ENCODE measurements around the gene NOD1.

The NOD1 gene

DNA sequence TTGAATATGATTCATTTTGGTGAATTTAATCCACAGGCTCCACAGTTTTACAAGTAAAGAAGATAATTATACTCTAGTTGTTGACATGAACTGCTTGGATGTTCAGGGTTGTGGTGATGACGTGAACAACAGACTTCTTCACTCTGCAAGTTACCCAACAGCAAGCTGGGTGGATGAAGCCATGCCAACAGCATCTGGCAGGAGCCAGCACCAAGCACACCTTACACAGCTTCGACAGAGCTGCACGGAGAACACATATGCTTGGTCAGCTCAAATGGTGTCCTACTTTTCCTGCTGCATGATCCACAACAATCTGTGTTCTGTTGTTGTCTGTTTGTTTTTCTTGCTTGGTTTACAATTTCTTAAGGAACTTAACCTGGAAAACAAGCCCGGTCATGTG lies 9.8 kb downstream of the NOD1 start:
- DNase-seq = no peak

DNA sequence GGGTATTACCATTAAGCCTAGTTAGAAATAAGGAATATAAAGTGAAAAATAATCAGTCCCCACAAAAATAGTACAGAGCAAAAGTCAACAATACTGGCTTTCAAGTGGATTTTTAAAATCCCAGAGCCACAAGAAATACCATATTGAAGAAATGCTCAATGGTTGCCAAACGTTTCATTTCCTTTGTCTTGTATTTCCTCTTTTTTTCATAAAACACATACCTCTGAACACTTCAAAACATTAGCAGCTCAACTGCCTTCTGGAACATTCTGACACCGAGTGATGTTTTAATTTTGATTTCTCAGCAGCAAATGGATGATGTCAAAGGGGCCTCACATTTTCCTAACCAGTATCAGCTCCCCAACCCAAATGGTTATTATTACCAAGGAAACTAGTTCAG lies 10.5 kb downstream of the NOD1 start:
- DNase-seq = no peak

DNA sequence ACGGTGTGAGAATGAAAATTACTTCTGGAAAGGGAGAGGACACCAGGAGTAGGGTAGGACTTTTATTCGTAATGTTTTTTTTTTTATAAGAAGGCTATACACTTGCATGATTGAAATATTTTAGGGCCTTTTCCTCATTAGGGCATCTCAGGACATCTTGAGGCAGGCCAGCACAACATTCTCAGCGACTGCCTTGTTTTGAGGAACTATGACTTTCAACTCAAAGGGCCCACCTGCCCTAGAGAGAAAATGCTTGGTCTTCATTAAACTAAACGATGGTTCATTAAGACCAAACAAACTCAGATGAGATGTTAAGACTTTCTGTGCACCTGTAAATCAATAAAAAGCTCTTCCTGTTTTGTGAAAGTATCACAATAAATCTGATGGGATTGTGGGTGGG lies 11.3 kb downstream of the NOD1 start:
- no peak for DNase-seq

DNA sequence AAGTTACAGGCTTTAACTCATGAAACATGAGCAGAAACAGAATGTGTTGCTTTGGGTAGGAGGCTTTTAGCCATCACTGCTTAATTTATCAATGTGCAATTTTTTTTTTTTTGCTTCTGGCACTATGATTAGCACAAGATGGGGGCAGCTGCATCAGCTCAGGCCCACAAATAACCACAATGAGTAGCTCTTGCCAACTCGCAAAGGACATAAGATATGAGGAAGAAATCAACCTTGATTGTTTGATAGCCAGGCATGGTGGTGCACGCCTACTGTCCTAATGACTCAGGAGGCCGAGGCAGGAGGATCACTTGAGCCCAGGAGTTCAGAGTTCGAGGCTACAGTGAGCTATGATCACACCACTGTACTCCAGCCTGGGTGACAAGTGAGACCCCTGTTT lies 12.3 kb downstream of the NOD1 start:
- no peak for DNase-seq

DNA sequence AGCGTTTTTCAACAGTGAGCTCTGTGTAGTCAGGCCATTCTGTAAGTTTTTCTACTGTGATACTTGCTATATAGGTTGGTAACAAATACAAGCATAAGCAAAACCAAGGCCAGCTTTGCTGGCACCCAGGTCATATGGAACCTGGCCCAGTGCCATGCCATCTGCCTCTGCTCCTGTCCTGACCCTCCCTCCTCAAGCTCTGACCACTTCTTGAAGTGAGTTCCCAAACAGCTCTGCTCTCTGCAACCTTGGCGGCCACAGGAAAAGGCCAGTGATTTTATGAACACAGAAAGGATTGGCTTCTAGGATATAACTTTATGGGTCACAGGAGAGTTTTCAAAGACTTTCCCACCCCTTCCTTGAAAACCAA lies 12.8 kb downstream of the NOD1 start:
- no peak for DNase-seq

DNA sequence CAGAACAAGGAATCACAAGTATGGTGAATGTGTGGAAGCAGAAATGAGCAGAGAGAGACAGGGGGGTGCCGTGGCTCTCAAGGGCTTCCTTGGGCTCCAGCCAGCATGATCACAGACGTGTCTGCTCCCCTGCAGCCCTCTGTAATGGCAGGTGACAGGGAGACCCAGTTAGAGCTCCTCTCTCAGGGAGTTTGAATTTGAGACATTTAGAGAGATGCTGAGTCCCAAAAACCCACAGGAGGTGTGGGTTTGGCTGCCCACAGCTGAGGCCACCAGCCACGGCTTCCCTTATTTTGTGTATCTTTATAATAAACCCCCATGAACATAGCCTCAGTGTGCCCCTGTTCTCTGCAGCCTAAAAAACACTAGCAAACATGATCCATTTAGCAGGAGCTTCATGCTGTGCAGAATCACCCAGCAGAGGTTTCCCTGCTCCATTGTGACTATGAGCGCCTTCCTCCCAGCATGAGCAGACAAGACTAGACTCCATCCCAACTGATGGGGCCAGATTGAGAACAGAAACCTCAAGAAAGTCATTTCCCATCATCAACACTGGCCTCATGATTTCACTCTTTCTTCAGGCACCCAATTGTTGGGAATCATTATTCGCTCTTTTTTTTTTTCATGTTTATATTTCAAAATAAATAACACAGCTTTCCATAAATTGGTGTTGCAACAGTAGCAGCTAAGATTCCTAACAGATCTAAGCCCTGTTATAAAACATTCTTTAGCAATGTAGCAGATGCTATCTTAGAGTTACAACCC lies 13.4 kb downstream of the NOD1 start:
- no peak for DNase-seq

DNA sequence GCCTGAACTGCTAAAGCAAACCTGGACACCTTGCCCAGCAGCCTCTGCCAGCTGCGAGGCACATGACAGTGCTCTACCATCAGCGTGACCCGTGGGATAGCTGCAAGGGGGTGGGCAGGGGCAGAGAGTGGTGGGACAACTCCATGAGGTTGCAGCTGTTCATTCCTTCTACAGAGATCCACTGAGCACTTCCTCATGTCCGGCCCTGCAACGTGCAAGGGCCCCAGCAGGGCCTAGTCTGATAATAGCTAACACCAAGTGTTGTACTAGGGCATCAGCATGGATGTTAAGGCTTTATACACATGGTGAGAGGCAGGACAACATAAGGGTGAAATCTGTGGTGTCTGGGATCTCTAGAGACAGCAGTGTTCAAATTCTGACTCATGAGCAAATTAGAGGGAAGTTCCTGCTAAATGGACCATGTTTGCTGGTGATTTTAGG lies 14.3 kb downstream of the NOD1 start:
- DNase-seq = no peak

DNA sequence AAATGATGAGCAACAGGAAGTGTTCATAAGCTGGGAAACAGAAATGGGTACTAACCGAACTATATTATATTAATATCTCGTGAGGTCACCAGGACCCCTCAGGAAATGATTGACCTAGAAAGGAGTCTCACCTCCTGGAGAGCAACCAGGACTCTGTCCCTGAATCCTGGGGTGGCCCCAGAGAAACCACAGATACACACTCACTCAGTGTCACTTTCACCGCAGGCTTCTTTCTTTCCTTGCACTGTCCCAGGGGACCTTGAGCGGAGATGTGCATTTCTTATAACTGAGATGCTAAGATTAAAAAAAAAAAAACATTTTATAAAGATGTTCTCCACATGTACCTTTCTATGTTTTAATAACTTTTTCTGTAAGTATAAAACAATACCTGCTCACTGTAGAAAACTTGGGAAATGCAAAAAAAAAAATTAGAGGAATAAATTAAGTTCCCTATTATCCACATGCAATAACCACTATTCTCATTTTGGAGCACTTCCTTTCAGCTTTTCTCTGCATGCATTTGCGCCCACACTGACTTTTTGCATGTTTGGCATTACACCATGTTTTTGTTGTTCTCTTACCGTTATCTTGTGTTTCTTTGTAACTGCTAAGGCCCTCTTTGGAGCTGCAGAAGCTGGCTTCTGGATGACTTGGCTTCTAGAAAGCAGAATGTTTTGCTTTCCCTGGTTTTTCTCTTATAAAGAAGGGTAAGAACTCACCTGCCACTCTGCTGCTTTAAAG lies 15.0 kb downstream of the NOD1 start:
- DNase-seq = peak; percentile 63

DNA sequence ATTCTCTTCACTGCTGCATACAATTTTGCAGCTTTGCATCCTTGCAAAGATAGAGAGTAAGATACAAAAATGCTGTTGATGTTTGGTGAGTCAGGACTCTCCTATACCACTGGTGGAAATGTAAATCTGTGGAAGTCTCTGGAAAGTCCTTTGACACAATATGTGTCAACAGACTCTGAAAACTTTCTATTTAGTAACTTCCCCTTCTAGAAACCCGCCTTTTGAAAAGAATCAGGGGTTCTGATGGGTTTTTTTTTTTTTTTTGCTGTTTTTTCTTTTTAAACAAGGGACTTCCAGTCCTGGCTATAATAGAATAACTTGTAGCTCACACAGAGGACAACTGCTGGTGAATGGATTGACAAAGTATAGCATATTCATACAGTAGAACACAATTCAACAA lies 16.4 kb downstream of the NOD1 start:
- no peak for DNase-seq

DNA sequence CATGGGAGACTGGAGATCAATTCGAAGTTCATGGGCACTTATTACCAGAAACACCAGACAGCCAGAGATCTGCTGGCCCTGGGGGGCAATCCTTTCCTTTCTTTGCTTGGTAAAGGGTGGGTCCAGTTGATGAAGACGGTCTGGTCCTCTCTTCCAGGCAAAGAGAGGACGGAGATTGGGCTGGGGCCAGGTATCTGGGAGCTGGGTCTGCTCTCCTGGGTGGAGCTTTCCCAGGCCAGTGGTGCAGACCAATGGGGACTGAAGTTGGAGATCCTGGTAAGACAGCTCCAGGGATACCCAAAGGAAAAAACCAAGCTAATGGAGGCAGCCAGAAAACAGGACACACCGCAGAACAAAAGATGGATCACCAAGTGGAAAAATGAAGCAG lies 18.3 kb downstream of the NOD1 start:
- DNase-seq = no peak

DNA sequence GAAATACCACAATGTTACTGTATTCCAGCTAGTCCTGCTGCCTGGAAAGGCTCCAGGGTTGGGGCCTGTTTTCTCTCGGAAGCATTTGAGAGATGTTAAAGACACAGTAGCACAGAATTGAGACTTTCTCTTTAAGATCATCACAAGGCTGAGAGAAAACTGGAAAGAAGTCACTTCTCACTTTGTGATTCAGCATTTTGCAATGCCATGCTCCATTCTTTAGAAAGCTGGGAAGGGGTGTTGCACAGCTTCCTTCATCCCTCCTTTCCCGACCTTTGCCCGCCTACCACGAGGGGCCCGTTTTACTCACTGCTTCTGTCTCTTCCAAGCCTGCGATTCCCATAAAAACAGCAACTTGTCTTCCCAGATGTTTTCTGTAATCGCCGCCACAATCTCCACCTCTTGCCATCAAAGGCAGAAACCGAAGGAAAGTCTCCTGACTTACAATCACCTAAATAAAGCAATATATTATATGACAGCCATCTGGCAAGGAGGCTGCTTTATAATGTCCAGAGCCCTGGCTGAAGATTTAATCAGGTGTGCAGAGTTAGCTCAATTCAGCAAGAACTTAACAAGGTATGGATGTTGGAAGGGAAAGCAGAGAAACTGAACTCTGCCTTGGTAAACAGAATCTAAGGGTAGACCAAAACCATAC lies 18.9 kb downstream of the NOD1 start:
- peak; percentile 97 for DNase-seq

DNA sequence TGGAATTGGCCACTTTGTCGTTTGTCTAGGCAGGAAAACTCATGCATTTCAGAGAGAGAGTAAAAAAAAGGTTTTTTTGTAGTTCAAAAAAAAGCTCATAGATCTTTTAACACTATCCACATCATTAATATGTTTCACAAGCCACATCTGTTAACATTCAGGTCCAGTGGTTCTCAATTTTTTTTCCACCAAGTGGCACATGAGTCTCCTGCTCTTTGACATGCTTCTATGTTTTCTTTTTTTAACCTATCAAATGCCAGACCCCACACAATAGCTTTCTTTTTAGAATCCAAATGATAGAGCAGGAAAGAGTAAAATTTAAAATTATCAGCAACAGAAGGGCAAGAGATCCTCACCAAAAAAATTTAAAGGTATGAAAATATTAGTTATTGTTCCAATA lies 20.3 kb downstream of the NOD1 start:
- DNase-seq = no peak

DNA sequence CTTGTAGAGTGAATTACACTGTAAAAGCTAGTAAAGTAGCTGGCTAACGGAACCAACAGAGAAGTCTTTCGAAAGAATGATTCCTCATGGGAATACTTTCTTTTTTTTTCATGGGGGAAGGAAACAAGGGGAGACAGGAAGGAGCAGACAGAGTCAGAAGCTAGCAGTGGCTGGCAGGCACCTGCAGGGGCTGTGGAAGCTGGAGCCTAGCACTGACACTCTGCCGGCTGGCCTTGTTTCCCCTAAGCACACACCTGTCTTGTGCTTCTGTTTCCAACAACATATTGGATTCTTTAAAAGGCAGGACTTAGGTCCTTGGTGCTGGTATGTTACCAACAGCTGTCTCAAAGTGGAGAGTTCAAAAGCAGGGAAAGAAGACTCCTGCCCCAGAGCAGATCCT lies 24.7 kb downstream of the NOD1 start:
- DNase-seq = no peak

DNA sequence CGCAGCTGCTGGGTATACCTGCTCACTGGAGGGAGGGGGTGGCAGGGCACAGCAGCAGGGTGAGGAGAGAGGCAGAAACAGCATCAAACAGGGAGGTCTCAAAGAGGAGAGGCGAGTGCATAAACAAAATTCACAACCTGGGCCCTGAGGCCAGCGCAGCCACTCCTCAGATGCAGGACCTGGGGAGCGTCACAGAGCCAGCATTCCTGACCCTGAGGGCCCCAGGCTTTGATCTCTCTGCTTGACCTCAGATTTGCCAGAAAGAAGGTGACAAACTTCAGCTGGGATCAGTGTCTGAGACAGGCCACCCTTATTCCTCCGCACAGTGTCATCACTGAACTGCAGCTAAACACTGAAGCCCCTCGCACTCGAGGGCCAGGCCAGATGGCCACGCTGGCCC lies 25.6 kb downstream of the NOD1 start:
- DNase-seq = no peak

DNA sequence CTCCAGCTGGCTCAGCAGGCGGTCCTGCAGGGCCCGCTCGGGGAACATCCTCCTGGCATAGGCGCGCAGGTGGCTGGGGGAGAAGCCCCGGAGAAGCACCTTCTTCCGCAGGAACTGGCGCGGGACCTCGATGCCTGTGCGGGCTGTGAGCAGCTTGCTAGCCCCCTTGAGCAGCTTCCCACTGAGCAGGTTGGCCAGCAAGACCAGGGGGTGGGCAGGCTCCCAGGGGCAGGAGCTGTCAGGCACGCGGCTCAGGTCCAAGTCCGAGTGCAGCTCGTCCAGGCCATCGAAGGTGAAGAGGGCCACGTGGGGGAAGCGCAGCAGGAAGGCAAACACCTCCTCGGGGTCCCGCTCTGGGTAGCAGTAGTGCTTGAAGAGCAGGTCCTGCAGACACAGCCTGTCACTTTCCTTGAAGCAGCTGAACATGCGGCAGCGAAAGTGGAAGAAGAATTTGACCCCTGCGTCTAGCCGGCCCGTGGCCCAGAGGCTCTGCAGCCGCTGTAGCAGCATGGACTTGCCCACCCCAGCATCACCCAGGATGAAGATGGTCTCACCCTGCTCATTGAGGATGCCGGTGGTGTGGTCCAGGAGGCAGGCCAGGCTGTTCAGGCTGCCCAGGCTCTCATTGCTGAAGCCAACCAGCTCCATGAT lies 26.2 kb downstream of the NOD1 start:
- no peak for DNase-seq

DNA sequence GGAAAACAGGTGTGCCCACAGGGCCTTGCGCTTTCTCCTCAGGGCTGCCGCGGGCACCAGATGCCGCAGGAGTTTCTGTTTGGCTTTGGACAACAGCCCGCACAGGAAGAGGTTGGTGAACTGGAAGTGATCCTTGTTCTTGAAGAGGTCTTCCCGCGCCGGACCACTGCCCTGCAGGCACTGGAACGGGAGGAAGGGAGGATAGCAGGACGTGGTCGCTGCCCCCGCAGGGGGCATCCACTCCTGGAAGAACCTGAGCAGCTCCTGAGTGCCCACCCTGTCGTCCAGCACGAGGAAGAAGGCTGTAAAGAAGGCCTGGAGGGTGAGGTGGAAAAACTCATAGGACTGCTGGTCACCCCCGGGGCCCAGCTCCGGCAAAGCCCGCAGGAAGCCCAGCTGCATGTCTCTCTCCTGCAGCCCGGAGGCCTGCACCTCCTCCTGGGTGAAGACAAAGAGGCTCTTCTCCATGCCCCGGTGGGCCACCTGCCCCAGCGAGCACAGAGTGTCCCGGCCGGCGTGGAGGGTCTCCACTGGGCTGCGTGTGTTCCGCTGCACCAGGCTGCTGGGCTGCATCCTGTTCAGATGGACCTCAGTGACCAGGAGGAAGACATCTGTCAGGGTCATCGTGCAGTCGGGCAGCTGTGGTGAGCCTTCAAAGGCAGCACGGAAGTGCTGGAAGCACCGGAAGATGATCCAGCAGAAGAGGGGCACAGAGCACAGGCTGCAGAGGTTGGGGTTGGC lies 26.9 kb downstream of the NOD1 start:
- DNase-seq = no peak

DNA sequence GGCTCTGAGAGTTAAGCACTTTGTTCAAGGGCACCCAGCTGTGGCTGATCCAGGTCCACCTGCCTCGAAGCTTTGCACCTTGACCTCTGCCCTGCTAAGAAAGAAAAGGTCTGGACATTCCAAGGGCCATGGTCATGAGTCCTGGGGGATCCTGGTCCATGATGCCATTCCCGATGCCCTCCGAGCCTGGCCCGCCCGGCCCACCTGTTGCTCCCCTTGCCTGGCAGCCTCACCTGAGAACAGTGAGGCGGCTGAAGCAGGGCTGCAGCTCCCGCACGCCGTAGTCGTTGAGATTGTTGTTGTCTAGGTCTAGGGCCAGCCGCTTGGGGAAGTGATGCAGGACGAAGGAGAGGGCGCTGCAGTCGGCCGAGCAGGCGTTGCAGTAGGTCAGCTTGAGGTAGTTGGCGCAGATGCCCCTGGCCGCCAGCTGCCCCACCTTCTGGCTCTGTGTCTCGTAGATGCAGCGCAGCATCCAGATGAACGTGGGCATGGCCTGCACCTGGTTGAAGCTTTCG lies 27.5 kb downstream of the NOD1 start:
- no peak for DNase-seq

DNA sequence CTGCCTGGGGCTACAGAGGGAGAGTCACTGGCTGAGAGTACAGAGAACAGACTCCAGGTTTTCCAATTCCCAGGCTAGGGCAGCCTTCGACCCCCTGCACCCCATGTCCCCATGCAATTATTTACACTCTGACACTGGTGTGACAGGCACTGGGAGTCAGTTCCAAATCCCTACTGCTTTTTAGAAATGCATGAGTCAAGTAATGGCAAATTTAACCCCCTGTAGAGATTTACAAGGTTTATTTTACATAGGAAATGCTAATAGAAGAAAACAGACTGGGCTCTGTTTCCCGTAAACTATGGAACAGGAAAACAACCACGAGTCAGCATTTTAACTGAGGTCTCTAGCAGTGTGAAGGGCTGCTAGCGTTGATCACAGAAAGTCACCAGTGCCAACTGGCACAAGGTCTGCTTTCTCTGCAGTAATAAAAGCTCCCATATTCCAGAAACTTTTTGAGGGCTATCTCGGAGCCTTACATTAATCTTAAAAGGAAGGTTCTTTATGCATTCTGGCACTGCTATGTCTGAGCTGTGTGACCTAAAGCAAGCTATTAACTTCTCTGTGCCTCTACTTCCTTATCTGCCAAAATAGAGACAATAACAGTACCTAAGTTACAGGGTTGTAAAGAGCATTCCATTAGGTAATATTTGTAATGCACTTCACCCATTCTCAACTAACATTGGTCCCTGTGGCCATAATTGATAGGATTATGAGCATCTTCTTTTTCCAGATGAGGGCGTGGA lies 28.2 kb downstream of the NOD1 start:
- DNase-seq = no peak

DNA sequence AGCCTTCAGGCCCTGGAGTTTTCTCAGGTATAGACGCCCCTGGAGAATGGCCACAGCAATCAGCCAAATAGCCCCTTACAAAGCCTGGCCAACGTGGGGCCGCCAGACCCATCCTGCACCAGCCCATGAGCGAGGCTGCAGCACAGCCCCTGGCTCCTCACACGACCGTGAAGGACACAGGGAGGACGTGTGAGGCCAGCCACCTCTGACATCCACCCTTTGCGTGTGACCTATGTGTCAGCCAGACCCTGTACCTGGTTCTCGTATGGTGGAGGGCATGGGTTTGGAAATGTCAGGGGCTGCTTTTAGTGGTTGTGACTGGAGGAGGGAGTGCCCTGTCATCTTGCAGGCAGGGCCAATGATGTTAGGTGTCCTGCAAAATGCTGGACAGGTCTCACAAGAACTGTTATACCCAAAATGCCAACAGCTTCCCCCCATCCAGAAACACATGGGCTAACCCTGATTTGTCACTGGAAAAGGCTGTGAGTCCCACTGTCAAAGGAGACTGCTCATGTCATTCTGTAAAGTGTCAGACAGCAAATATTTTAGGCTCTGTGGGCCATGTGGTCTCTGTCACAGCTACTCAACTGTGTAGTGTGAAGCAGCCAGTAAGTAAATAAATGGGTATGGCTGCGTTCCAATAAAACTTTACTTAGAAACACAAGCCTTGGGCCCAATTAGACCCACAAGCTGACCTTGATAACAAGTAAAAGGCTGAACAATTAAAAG lies 30.0 kb downstream of the NOD1 start:
- no peak for DNase-seq

DNA sequence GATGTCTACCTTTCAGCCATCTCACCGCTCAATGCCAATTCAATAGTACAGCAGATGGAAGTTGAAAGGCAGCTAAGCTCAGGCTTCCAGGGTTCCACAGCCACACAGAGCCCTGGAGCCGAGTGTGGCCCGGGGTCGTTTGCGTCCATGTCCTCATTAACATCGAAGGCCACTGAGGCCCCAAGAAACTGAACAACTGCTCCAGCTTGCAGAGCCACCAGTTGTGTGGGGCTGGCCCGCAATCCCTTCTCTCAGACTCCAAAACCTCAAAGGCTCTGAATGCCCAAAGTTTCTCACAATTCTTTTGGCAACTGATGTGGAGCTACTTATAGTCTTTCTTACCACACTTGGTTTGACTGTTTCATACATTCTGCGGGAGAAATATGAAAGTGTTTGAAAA lies 31.1 kb downstream of the NOD1 start:
- no peak for DNase-seq

DNA sequence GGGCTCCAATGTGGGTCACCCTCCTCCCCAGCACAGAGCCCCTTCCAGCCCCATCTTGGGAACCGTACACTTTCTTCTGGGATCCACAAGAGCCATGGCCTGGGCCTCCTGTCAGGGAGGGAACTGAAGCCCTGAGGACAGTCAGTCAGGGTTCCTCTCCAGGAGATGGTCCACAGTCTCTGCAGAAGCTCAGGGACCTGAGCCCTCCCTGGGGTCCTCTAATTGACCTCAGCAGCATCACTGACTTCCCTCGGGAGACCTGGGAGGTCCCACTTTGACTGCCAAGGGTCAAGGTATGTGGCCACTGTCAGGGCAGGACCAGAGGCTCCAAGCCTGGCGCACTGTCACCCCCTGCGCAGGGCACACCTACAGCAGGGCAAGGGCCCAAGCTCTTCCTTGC lies 32.3 kb downstream of the NOD1 start:
- no peak for DNase-seq
